Measurements from ENCODE around the gene AKR1E2.

Gene AKR1E2

GRCh38 chr10:4825868-4826791, at the start of gene AKR1E2:
TSS of gene AKR1E2 (plus strand) at chr10:4826207. CDS start at chr10:4826325, 118 bp downstream.
- DNase-seq, result peak; percentile 72

- DNase-seq, result no peak
Observed at GRCh38 chr10:4776234-4776638, 49.8 kb upstream of the AKR1E2 start.

GRCh38 chr10:4778761-4779160, 47.2 kb upstream of the AKR1E2 start:
- DNase-seq, result no peak

- DNase-seq, result no peak
Observed at GRCh38 chr10:4780091-4780490, 45.9 kb upstream of the AKR1E2 start.

- DNase-seq, result no peak
Observed at GRCh38 chr10:4780782-4781181, 45.2 kb upstream of the AKR1E2 start.

GRCh38 chr10:4781955-4782354, 44.1 kb upstream of the AKR1E2 start:
- no peak for DNase-seq

GRCh38 chr10:4784667-4785333, 41.2 kb upstream of the AKR1E2 start:
- no peak for DNase-seq

GRCh38 chr10:4786043-4786839, 39.8 kb upstream of the AKR1E2 start:
- no peak for DNase-seq

GRCh38 chr10:4790045-4790444, 36.0 kb upstream of the AKR1E2 start:
- no peak for DNase-seq

- no peak for DNase-seq
Observed at GRCh38 chr10:4790922-4791321, 35.1 kb upstream of the AKR1E2 start.

- no peak for DNase-seq
Observed at GRCh38 chr10:4792381-4792780, 33.6 kb upstream of the AKR1E2 start.

GRCh38 chr10:4801405-4801804, 24.6 kb upstream of the AKR1E2 start:
- DNase-seq, result no peak

GRCh38 chr10:4802711-4803487, 23.1 kb upstream of the AKR1E2 start:
- no peak for DNase-seq

- DNase-seq, result no peak
Observed at GRCh38 chr10:4803822-4804221, 22.2 kb upstream of the AKR1E2 start.

- no peak for DNase-seq
Observed at GRCh38 chr10:4804465-4804864, 21.5 kb upstream of the AKR1E2 start.

GRCh38 chr10:4806534-4806933, 19.5 kb upstream of the AKR1E2 start:
- no peak for DNase-seq

- no peak for DNase-seq
Observed at GRCh38 chr10:4807761-4808507, 18.1 kb upstream of the AKR1E2 start.

GRCh38 chr10:4809156-4809555, 16.9 kb upstream of the AKR1E2 start:
- DNase-seq, result no peak

- no peak for DNase-seq
Observed at GRCh38 chr10:4810092-4810491, 15.9 kb upstream of the AKR1E2 start.

- no peak for DNase-seq
Observed at GRCh38 chr10:4812046-4812445, 14.0 kb upstream of the AKR1E2 start.

GRCh38 chr10:4813023-4813422, 13.0 kb upstream of the AKR1E2 start:
- peak; percentile 11 for DNase-seq

GRCh38 chr10:4813496-4813895, 12.5 kb upstream of the AKR1E2 start:
- DNase-seq, result no peak
